GM12878 (cell line): ENCODE measurements around the gene HNRNPLL. TPM values are rescaled to one million over a fixed set of nuclear protein-coding genes. Genes with fewer than 3 reads are reported as not detected.

Experiments
- CREB1 ChIP-seq: IDR thresholded peaks from 2 replicates; pipeline ENCODE4 v1.6.1; 2012; ENCODE audit warnings: low read depth, mild to moderate bottlenecking, inconsistent platforms
- CREM ChIP-seq: IDR thresholded peaks from 2 replicates; pipeline ENCODE4 v1.6.1; 2014; ENCODE audit warnings: antibody characterized with exemption, low read depth
- IKZF2 ChIP-seq, 2 experiments: fragments of 450-650 bp; IDR thresholded peaks; 2 replicates each; pipeline ENCODE4 v1.6.1; 2017; ENCODE audit warnings: mild to moderate bottlenecking in 2 of 2, moderate library complexity in 2 of 2
- IRF4 ChIP-seq: IDR thresholded peaks from 2 replicates; pipeline ENCODE4 v1.6.1; 2011; ENCODE audit warnings: low read depth, low read length
- JUNB ChIP-seq: IDR thresholded peaks from 2 replicates; pipeline ENCODE4 v1.6.1; 2016; ENCODE audit warnings: antibody characterized with exemption, mild to moderate bottlenecking
- MEF2A ChIP-seq: IDR thresholded peaks from 2 replicates; pipeline ENCODE4 v1.6.1; 2011; ENCODE audit warnings: low read depth, mild to moderate bottlenecking, low read length, moderate library complexity; ENCODE audit not compliant: insufficient read depth
- NBN ChIP-seq: fragments of 450-650 bp; IDR thresholded peaks from 2 replicates; pipeline ENCODE4 v1.6.1; 2016
- NFIC ChIP-seq: IDR thresholded peaks from 2 replicates; pipeline ENCODE4 v1.6.1; 2012; ENCODE audit warnings: low read depth, mild to moderate bottlenecking, inconsistent platforms, low read length, moderate library complexity
- NFYB ChIP-seq: IDR thresholded peaks from 2 replicates; pipeline ENCODE4 v1.6.1; 2011; ENCODE audit warnings: low read depth, mild to moderate bottlenecking, low read length, improper control_type of control experiment, moderate library complexity; ENCODE audit not compliant: insufficient read depth
- NR2C1 ChIP-seq: fragments of 450-650 bp; IDR thresholded peaks from 2 replicates; pipeline ENCODE4 v1.6.1; 2017; ENCODE audit warnings: antibody characterized with exemption, mild to moderate bottlenecking, moderate library complexity
- POLR2AphosphoS5 ChIP-seq: IDR thresholded peaks from 2 replicates; pipeline ENCODE4 v1.6.1; 2011; ENCODE audit warnings: mild to moderate bottlenecking, low read length, inconsistent platforms
- SPI1 ChIP-seq: IDR thresholded peaks from 2 replicates; pipeline ENCODE4 v1.6.1; 2011; ENCODE audit warnings: low read depth, mild to moderate bottlenecking, low read length, moderate library complexity, borderline replicate concordance; ENCODE audit not compliant: insufficient read depth
- STAT3 ChIP-seq: IDR thresholded peaks from 2 replicates; pipeline ENCODE4 v1.6.1; 2011; ENCODE audit warnings: low read depth, low read length, improper control_type of control experiment
- TCF12 ChIP-seq: IDR thresholded peaks from 2 replicates; pipeline ENCODE4 v1.6.1; 2011; ENCODE audit warnings: low read depth, mild to moderate bottlenecking, low read length
- ZBED1 ChIP-seq: IDR thresholded peaks from 2 replicates; pipeline ENCODE4 v1.6.1; 2016; ENCODE audit warnings: borderline replicate concordance
- ZNF384 ChIP-seq: IDR thresholded peaks from 2 replicates; pipeline ENCODE4 v1.6.1; 2012; ENCODE audit warnings: low read depth, mild to moderate bottlenecking, low read length, improper control_type of control experiment, borderline replicate concordance
- polyA plus RNA-seq, 11 experiments: library from polyadenylated mRNA; depleted of rRNA in 4 of 11; unstranded in 6 of 11; stranded (reverse) in 5 of 11; fragments of >200 nt; fragmentation: Nextera tagmentation in 4 of 11; fragmentation: Illumina TruSeq in 1 of 11; extraction: Ambion mirVana in 4 of 11; extraction: Trizol in 1 of 11; gene quantifications; 1 replicate in 1 of 11; 2 replicates in 10 of 11; pipeline versions ENCODE4 v1.2.1 to v1.2.3, GENCODE V29; 2011 to 2016; ENCODE audit warnings: inconsistent platforms in 2 of 11, missing spikeins in 2 of 11, low read depth in 1 of 11
- total RNA-seq, 4 experiments: library from RNA; depleted of rRNA in 3 of 4; stranded (reverse); fragments of >200 nt in 3 of 4; fragmentation: Illumina TruSeq in 1 of 4; extraction: Trizol in 1 of 4; gene quantifications; 2 replicates each; pipeline versions ENCODE4 v1.2.1 to v1.2.3, GENCODE V29; 2013 to 2021
- TF ChIP-seq, protein P1 (sequence below): IDR thresholded peaks from 2 replicates; pipeline ENCODE4 v1.6.1; 2012; ENCODE audit warnings: low read length, inconsistent platforms
- TF ChIP-seq, protein P2 (sequence below): fragments of 450-650 bp; IDR thresholded peaks from 2 replicates; pipeline ENCODE4 v1.6.1; 2017; ENCODE audit warnings: mild to moderate bottlenecking, low read depth, inconsistent platforms; ENCODE audit not compliant: poor library complexity, severe bottlenecking

The HNRNPLL gene
- total and polyA plus RNA-seq, 10 of the 15 experiments (the other 5 are each of a cell fraction or from before 2014, with no cell fraction given), result 0.98 to 27.1 (median 2.9) TPM

DNA sequence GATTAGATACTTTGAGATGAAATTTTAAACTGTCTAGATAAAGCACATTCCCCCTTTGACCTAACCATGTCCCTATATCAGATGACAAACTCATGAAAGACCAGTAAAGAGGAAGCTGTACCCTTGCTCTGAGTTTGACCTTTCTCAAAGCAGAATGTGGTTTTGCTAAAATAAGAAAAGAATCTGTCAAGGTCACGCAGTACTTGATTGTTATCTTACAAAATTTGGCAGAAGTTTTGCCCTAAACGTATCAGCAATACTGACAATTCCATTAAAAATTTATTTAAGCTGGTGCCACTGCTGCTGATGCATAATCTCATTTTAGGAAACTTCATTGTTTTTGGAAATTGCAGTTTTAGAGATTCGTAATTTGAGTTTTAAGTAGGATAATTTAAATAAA, 32.0 kb upstream of the HNRNPLL start (continued):
- peak; percentile 66 for TF ChIP-seq NR2C1
- 0 out of 2 replicates have a peak, but pooled peaks have one; percentile 20 for TF ChIP-seq NBN
- 0 out of 2 replicates have a peak, but pooled peaks have one; percentile 47 for TF ChIP-seq CREB1
- TF ChIP-seq STAT3, result peak; percentile 53; the same call in 1 of the 2 replicates
- 0 out of 2 replicates have a peak, but pooled peaks have one; percentile 17 for TF ChIP-seq TCF12
- no peak for TF ChIP-seq NFYB
- peak; percentile 42; the same call in 1 of the 2 replicates for TF ChIP-seq JUNB
- 0 out of 2 replicates have a peak, but pooled peaks have one; percentile 37 for TF ChIP-seq ZBED1
- no peak for TF ChIP-seq IRF4
- peak; percentile 96 for TF ChIP-seq NFIC
- TF ChIP-seq, protein P1, sequence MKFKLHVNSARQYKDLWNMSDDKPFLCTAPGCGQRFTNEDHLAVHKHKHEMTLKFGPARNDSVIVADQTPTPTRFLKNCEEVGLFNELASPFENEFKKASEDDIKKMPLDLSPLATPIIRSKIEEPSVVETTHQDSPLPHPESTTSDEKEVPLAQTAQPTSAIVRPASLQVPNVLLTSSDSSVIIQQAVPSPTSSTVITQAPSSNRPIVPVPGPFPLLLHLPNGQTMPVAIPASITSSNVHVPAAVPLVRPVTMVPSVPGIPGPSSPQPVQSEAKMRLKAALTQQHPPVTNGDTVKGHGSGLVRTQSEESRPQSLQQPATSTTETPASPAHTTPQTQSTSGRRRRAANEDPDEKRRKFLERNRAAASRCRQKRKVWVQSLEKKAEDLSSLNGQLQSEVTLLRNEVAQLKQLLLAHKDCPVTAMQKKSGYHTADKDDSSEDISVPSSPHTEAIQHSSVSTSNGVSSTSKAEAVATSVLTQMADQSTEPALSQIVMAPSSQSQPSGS, result peak; percentile 88
- TF ChIP-seq SPI1, result peak; percentile 67
- peak; percentile 70 for TF ChIP-seq CREM
- TF ChIP-seq MEF2A, result peak; percentile 96
- peak; percentile 74 to 79 for TF ChIP-seq IKZF2 (IDR thresholded peaks at IDR 0.05)
- TF ChIP-seq, protein P2, sequence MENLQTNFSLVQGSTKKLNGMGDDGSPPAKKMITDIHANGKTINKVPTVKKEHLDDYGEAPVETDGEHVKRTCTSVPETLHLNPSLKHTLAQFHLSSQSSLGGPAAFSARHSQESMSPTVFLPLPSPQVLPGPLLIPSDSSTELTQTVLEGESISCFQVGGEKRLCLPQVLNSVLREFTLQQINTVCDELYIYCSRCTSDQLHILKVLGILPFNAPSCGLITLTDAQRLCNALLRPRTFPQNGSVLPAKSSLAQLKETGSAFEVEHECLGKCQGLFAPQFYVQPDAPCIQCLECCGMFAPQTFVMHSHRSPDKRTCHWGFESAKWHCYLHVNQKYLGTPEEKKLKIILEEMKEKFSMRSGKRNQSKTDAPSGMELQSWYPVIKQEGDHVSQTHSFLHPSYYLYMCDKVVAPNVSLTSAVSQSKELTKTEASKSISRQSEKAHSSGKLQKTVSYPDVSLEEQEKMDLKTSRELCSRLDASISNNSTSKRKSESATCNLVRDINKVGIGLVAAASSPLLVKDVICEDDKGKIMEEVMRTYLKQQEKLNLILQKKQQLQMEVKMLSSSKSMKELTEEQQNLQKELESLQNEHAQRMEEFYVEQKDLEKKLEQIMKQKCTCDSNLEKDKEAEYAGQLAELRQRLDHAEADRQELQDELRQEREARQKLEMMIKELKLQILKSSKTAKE, result peak; percentile 81
- peak; percentile 52; the same call in 1 of the 2 replicates for TF ChIP-seq ZNF384
- no peak for TF ChIP-seq POLR2AphosphoS5
- TF ChIP-seq, all 136 proteins: peak for 46
